Activated T-helper 2 cell treated with anti-CD3 and anti-CD28 coated beads, Interferon-gamma antibody, Interleukin-2, Interleukin-4, amounts not matched to agents 10 μg/mL and 5 μg/mL and 100 μg/mL, durations not matched to agents 14 hours and 24 hours and 36 hours (primary cell): ENCODE results near the gene KDELR3. TPM values are rescaled to one million over a fixed set of nuclear protein-coding genes. Genes with fewer than 3 reads are reported as not detected.

Experiments
- DNase-seq: peaks from one replicate; pipeline ENCODE4 v3.0.0; 2021; ENCODE audit warnings: low spot score
- H3K27ac Mint-ChIP-seq: one replicate; pipeline ENCODE4 v1.8.0; 2021; ENCODE audit warnings: mixed read lengths
- H3K27me3 Mint-ChIP-seq: one replicate; pipeline ENCODE4 v1.8.0; 2021; ENCODE audit warnings: low read depth, mixed read lengths
- H3K36me3 Mint-ChIP-seq: one replicate; pipeline ENCODE4 v1.8.0; 2021; ENCODE audit warnings: low read depth, mixed read lengths
- H3K4me1 Mint-ChIP-seq: one replicate; pipeline ENCODE4 v1.8.0; 2021; ENCODE audit warnings: low read depth, mixed read lengths
- H3K4me3 Mint-ChIP-seq: one replicate; pipeline ENCODE4 v1.8.0; 2021; ENCODE audit warnings: low read depth, mild to moderate bottlenecking, moderate library complexity, mixed read lengths
- H3K9me3 Mint-ChIP-seq: one replicate; pipeline ENCODE4 v1.8.0; 2021; ENCODE audit warnings: mixed read lengths
- intact Hi-C: fragments of 100-400 bp; cut with micrococcal nuclease; formaldehyde crosslinking; loops from one replicate; pipeline ENCODE4 v1.15.1; 2023
- total RNA-seq: library from RNA; stranded (reverse); gene quantifications from 2 replicates; pipeline ENCODE4 v1.2.3, GENCODE V29; 2022

The KDELR3 gene
- 2.2 and 3.7 TPM in 2 replicates for total RNA-seq

DNA sequence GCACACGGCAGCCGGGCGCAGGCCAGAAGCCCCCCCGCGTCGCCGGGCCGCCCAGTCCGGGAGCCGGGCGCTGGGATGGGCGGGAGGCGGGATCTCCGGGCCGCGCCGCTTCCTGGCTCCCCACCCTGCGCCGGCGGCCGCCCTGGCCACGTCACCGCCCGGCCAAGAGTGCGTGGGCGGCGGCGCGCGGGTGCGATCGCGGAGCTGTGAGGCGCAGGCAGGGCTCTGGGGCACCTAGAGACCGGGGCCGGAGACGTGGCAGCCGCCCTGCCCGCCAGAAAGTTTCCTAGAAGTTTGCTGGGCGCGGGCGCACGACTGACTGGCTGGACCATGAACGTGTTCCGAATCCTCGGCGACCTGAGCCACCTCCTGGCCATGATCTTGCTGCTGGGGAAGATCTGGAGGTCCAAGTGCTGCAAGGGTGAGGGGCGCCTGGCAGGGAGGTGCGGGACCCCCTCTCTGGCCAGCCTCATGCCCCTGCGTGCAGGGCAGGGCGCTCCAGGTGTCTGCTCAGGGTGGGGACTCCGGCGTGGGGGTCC lies at the start of gene KDELR3:
Gene KDELR3 (plus strand): TSS at position 193 of the 539 bp plus-strand sequence. CDS start 138 bp downstream, at position 331.
- no peaks in the 10 kb centered on the region for H3K36me3 Mint-ChIP-seq
- intact Hi-C loops = no loop called here

DNA sequence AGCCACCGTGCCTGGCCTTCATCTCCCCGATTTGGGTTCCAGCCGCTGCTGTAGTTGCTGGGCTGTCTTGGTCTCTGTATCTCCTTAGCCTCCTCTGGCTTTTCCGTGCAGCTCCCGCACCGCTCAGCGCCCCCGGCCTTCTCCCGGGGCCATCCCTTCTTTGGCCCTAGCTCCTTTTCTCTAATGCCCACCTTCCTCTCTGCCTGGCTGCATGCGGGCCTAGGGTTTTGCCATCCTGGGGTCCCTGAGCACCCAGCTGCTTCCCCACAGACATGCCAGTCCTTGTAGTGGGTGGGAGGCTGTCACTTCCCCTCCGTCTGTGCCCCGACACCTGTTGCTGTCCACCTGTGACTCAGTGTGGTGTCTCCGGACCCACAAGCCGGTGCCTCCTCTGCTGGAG lies 49.3 kb upstream of the KDELR3 start:
- H3K27ac Mint-ChIP-seq = no peak overlapping the region
- H3K9me3 Mint-ChIP-seq = no peaks in the 10 kb centered on the region
- no peak overlapping the region for H3K4me3 Mint-ChIP-seq
- no peak for DNase-seq
- H3K27me3 Mint-ChIP-seq = no peaks in the 10 kb centered on the region
- H3K4me1 Mint-ChIP-seq = no peaks in the 10 kb centered on the region
- intact Hi-C loops = no loop called here
- H3K36me3 Mint-ChIP-seq = no peaks in the 10 kb centered on the region

More for the DNA sequence above, at the start of gene KDELR3:
- Mint-ChIP-seq H3K9me3 (no peaks in the 10 kb centered on the region), H3K27me3 (peaks cover 42% of the 10 kb centered on the region), H3K4me3 (peak within 1 kb of the TSS; percentile 70), H3K4me1 (peaks cover 4% of the 10 kb centered on the region), H3K27ac (peak within 1 kb of the TSS; percentile 70)
- DNase-seq = peak; percentile 46

DNA sequence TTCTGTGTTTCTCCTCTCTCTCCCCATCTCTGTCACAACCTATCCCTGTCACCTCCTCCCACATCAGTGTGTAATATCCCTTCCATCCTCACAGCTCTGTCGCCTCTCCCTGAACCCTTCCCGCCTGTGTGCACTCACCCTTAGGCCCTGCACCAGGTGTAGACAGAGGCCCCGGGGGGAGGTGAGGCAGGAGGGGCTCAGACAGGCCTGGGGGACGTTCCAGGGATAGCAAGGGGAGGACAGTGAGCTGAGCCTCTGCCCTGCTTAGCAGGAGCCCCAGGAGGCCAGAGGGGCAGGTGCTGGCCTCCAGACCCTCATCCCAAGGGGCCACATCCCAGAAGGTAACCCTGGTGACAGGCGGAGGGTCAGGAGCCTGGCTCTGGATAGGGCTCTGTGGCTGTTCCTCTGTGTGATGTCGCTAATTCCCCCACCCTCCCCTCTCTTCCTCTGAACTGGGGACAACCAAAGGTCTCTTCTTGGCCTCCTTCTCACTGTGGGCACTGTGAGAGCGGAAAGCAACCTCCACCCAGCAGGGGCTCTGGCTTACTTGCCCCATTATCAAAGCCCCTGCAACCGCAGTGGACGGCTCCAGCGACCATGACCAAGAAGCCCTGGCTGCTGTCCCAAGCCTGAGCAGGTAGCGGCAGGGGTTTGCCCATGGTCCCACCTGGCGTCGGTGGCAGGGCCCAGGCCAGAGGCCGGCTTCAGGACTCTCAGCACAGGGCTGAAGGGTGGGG lies 48.6 kb upstream of the KDELR3 start:
- Mint-ChIP-seq H3K9me3 (no peaks in the 10 kb centered on the region), H3K27me3 (no peaks in the 10 kb centered on the region), H3K36me3 (no peaks in the 10 kb centered on the region), H3K4me3 (no peak overlapping the region), H3K27ac (no peak overlapping the region), H3K4me1 (no peaks in the 10 kb centered on the region)
- no peak for DNase-seq
- intact Hi-C loops = no loop called here

DNA sequence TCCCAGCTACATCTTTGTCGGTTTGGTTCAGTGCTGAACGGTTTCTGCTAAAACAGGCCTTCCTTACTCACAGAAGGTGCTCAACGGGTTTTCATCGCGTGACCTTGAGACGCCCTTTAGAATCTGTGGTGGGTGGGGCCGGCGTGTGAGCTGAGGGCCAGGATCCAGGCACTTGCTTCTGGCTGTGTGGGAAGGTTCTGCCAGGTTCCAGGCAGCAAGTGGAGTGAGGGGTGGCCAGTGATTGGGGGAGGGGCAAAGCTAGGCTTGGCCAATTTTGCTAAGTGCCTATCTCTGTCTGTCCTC lies 48.1 kb upstream of the KDELR3 start:
- Mint-ChIP-seq H3K27me3 (no peaks in the 10 kb centered on the region), H3K27ac (no peak overlapping the region), H3K36me3 (no peaks in the 10 kb centered on the region), H3K9me3 (no peaks in the 10 kb centered on the region), H3K4me1 (no peaks in the 10 kb centered on the region), H3K4me3 (no peak overlapping the region)
- no peak for DNase-seq
- intact Hi-C loops = no loop called here

DNA sequence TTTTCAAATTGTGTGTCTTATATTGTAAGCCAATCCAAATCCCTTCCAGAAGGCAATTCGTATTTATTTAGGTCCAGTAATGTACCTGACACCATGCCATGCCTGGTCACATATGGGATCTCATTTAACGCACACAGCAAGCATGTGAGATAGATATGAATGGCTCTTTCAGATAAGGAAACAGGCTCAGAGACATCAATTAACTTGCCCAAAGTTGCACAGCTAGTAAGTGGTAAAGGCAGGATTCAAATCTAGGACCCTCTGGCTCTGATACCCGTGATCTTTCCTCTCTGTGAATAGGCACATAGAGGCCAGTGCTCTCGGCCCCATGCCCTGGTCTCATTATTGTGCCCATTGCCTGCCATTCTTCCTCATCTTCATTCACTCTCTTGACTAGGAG lies 47.2 kb upstream of the KDELR3 start:
- Mint-ChIP-seq H3K4me1 (no peaks in the 10 kb centered on the region), H3K9me3 (no peaks in the 10 kb centered on the region), H3K27ac (no peak overlapping the region), H3K4me3 (no peak overlapping the region), H3K27me3 (no peaks in the 10 kb centered on the region), H3K36me3 (no peaks in the 10 kb centered on the region)
- intact Hi-C loops = no loop called here
- DNase-seq = no peak

DNA sequence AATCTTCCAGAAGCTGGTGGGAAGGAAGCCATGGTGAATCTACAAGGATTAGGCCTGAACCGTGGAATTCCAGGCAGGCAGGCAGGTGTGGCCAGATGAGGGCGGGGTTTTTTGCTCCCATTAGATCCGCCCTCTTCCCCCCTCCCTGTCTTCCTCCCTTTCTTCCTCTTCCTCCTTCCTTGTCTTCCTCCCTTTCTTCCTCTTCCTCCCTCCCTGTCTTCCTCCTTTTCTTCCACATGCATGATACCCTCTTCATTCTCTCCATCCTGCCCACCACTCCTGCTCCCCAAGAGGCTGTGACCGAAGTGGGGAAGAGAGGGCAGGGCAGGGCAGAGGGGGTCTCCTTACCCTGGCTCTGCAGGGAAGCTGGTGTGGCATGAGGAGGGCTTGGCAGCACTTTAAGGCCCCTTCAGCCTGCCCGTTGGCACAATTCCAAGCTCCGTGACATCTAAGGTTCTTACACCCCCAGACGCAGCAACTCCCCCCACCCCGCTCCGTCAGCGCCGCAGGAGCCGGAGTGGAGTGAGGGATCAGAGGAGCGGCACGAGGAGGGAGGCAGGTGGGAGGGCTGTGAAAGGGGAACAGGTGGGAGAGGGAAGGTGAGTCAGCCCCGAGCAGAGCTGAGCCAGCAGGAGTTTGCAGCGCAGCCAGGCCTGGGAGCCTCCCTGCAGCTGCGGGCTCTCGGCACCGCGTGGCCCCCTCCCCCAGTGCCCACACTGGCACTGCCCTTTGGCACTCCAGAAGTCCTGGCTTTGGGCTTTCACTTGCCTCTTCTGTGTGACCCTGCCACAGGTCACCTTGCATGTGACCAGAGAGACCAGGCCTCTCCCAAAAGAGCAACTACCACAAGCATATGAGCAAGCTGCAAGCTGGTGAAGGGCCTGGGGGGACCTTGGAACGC lies 45.0 kb upstream of the KDELR3 start:
- H3K4me3 Mint-ChIP-seq = no peak overlapping the region
- H3K9me3 Mint-ChIP-seq = no peaks in the 10 kb centered on the region
- no peak overlapping the region for H3K27ac Mint-ChIP-seq
- no peaks in the 10 kb centered on the region for H3K27me3 Mint-ChIP-seq
- no peak for DNase-seq
- intact Hi-C loops = no loop called here
- no peaks in the 10 kb centered on the region for H3K36me3 Mint-ChIP-seq
- no peaks in the 10 kb centered on the region for H3K4me1 Mint-ChIP-seq

DNA sequence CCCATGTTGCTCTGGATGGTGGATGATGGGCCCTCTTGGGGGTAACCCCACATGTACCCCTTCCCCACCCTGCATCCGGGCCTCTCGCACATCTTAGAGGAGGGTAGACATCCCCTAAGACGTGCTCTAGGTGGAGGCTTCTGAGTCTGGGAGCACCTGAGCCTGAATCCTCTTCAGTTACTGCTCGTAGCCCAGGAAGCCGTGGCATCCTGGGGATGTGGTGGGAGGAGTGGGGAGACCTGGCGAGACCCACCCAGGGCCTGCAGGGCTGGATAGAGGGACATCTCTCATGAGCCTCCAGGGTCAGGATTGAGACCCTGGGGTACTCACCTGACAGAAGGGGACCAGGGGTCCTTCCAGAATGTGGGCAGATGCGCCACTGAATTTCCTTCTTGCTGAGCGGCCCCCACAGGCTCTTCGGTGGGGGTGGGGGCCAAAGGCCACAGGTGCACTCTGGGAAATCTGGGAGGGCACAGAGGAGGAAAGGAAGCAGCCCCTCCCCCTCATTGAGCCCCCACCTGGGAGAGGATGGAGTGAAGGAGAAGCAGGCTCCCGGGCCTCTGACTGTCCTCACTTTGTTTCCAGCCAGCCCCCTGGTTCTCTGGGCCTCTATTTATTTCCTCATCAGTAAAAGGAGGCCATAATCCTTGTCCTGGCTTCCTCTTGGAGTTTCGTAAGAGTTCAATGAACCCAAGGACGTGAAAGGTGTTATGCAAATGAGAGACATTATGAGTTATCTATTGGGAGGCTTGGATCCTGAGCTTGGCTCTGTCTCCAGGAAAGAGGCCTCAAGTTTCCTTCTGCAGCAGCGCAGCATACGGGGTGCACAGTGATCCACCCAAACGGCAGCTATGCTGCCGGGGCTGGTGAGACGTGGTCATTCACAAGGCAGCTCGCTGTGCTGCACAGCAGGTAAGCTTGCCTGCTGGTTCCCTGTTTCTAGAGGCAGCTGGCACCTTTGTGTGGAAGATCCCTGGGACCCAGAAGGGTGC lies 44.1 kb upstream of the KDELR3 start:
- no peaks in the 10 kb centered on the region for H3K4me1 Mint-ChIP-seq
- no peak overlapping the region for H3K4me3 Mint-ChIP-seq
- no peak for DNase-seq
- H3K27ac Mint-ChIP-seq = no peak overlapping the region
- intact Hi-C loops = no loop called here
- H3K36me3 Mint-ChIP-seq = no peaks in the 10 kb centered on the region
- H3K9me3 Mint-ChIP-seq = no peaks in the 10 kb centered on the region
- no peaks in the 10 kb centered on the region for H3K27me3 Mint-ChIP-seq

DNA sequence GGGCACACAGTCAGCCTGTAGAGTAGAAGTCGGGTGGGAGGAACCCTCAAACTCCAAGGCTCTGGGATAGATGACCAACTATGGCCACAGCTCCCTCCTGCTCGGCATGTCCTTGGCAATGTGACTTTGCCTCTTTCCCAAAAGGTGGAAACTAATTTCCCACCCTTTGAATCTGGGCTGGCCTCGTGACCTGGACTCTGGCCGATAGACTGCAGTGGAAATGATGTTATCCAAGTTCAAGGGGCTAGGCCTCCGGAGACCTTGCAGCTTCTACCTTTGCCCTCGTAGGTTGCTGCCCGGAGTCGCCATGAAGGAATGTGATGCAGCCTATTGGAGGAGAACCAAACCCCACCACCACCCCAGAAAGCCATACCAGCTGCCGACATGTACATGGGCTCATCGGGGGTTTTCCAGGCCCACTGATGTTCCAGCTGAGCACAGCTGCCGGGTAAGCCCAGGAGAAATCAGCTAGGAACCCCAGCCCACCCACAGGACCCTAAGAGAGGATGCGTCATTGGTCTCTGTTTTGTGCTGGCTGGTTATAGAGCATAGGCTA lies 43.3 kb upstream of the KDELR3 start:
- Mint-ChIP-seq H3K27me3 (no peaks in the 10 kb centered on the region), H3K36me3 (no peaks in the 10 kb centered on the region), H3K4me1 (no peaks in the 10 kb centered on the region), H3K27ac (no peak overlapping the region), H3K9me3 (no peaks in the 10 kb centered on the region), H3K4me3 (no peak overlapping the region)
- intact Hi-C loops = no loop called here
- no peak for DNase-seq

DNA sequence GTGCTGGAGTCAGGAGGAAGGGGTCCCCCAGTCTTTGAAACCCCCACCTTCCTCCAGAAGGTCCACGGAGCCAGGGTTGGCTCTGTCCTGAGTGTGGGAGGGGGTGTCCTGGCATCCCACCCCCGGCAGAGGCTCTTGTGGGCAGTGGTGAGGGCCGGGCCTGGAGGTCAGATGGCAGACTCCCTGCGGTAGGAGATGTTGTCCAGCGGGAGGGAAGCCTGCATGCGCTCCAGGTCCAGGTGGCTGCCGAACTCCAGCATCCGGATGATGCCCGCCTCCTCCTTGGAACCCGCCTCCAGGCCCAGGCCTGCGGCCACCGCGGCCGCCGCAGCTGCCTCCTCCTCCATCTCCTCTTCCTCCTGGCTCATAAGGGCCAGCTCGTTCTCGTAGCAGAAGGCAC lies 41.3 kb upstream of the KDELR3 start:
- no peaks in the 10 kb centered on the region for H3K9me3 Mint-ChIP-seq

DNA sequence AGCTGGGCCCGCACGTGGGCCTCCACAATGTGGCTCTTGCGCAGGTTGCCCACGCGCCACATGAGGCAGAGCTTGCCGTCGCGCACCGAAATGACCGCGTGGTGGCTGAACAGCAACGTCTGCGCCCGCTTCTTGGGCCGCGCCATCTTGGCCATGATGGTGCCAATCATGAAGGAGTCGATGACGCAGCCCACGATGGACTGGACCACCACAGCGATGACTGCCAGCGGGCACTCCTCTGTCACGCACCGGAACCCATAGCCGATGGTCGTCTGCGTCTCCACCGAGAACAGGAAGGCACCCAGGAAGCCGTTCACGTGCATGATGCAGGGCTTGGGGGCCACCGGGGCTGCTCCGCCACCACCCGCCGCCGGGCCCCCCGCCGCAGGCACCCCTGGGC lies 40.4 kb upstream of the KDELR3 start:
- no peaks in the 10 kb centered on the region for H3K4me1 Mint-ChIP-seq
- intact Hi-C loops = no loop called here

More for the DNA sequence above, 41.3 kb upstream of the KDELR3 start:
- intact Hi-C loops = no loop called here
- Mint-ChIP-seq H3K4me3 (no peak overlapping the region), H3K27me3 (no peaks in the 10 kb centered on the region), H3K27ac (no peak overlapping the region), H3K4me1 (no peaks in the 10 kb centered on the region), H3K36me3 (no peaks in the 10 kb centered on the region)
- DNase-seq = no peak

DNA sequence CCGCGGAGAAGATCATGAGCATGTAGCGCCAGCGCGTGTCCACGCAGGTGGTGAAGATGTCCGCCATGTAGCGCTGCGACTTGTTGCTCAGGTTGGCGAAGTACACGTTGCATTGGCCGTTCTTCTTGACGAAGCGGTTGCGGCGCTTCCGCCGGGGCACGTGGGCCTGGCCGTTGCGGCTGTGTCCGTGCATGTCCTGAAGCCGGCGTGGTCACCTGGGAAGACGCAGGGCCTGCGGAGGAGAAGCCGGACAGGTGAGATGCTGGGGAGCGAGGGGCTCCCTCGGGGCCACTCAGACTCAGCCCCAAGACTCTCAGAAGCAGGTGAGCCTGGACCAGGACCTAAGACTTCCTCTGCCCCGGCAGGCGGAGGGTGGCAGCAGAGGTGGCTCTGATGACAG lies 40.0 kb upstream of the KDELR3 start:
- intact Hi-C loops = no loop called here
- no peak overlapping the region for H3K27ac Mint-ChIP-seq
- DNase-seq = no peak

More for the DNA sequence above, 40.4 kb upstream of the KDELR3 start:
- no peak for DNase-seq
- Mint-ChIP-seq H3K36me3 (no peaks in the 10 kb centered on the region), H3K4me3 (no peak overlapping the region), H3K27me3 (no peaks in the 10 kb centered on the region), H3K27ac (no peak overlapping the region), H3K9me3 (no peaks in the 10 kb centered on the region)

DNA sequence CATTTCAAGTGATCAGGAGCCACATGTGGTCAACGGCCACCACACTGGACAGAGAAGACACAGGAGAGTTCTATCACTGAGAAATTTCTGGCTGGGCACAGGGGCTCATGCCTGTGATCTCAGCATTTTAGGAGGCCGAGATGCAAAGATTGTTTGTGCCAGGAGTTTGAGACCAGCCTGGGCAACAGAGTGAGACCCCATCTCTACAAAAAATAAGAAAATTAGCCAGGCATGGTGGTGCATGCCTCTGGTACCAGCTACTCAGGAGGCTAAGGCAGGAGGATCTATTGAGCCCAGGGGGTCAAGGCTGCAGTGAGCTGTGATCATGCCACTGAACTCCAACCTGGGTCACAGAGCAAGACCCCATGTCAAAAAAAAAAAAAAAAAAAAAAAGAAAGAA lies 39.2 kb upstream of the KDELR3 start:
- H3K9me3 Mint-ChIP-seq = no peaks in the 10 kb centered on the region
- H3K4me1 Mint-ChIP-seq = no peaks in the 10 kb centered on the region
- no peak for DNase-seq
- intact Hi-C loops = no loop called here
- no peaks in the 10 kb centered on the region for H3K27me3 Mint-ChIP-seq
- H3K36me3 Mint-ChIP-seq = no peaks in the 10 kb centered on the region
- H3K27ac Mint-ChIP-seq = no peak overlapping the region
- H3K4me3 Mint-ChIP-seq = no peak overlapping the region

More for the DNA sequence above, 40.0 kb upstream of the KDELR3 start:
- Mint-ChIP-seq H3K4me3 (no peak overlapping the region), H3K36me3 (no peaks in the 10 kb centered on the region), H3K27me3 (no peaks in the 10 kb centered on the region), H3K4me1 (no peaks in the 10 kb centered on the region), H3K9me3 (no peaks in the 10 kb centered on the region)
